ENCODE data around the gene SEC31B.

Gene SEC31B

DNA sequence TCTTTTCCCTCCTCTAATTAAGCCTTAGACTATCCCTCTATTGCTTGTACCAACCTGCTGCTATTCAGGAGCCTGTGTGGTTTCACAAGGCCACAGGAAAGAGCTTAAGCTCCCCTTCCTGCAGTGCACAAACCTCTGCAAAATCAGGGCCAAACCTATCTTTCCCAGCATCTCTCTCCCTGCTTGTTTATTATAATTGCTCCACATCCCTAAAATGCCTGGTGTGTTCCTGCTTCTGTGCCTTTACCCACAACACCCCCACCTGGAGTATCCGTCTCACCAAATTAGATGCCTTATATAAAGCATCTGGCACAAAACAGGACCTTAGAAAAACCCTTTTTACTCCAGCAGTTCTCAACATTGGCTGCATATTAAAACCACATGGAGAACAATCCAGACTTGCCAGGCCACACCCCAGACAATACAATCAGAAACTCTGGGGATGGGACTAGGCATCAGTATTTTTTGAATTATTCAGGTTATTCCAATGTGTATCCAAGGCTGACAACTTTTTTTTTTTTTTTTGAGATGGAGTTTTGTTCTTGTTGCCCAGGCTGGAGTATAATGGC, 16.7 kb downstream of the SEC31B start:
- no peak for DNase-seq (ENCODE audit: low read depth in 2 of 2, low spot score in 1 of 2)

GRCh38 chr10:100501423-100501822, 18.2 kb downstream of the SEC31B start:
- no peak for DNase-seq (ENCODE audit: low read depth in 2 of 2, low spot score in 1 of 2)

GRCh38 chr10:100498059-100498458, 21.6 kb downstream of the SEC31B start:
- DNase-seq (ENCODE audit: low read depth in 2 of 2, low spot score in 1 of 2), result no peak

- DNase-seq (ENCODE audit: low read depth in 2 of 2, low spot score in 1 of 2), result no peak
These were observed 23.1 kb downstream of the SEC31B start for GRCh38 chr10:100496567-100496966.

DNA sequence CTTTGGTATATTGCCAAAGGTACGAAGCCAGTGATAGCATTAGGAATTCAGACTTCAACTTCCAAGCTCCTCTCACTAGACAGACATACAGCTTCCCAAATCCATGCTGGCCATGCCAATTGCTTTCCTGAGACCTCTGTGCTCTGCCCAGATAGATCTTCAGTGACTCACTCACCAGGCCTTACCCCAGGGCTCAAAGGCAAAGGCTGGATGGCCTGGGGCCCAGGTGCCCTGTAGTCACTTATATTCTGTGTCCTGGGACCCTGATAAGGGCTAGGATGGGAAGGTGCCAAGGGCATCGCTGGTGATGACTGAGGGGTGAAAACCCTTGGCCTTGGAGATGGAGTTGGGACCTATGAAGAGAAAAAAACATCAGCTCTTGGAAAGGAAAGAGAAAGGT, 29.1 kb downstream of the SEC31B start:
- DNase-seq (ENCODE audit: low read depth in 2 of 2, low spot score in 1 of 2), result no peak

DNA sequence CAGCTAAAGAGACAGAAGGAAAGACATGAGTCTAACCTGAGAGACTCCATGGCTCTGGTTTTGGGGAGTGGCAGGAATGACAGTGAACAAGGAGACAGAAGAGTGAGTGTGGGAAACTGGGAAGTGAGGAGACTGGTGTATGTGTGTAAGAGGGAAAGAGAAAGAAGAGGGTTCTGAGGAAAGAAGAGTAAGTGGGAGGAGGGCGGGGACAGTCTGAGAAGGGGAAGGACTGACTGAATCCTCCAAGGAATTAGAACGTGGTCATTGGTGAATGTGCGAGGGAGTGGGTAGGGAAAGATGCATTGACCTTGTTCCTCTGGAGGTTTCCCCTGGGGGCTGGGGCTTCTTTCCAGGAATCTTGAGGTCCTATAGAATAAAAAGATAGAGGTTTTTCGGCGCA, 30.3 kb downstream of the SEC31B start:
- no peak for DNase-seq (ENCODE audit: low read depth in 2 of 2, low spot score in 1 of 2)

DNA sequence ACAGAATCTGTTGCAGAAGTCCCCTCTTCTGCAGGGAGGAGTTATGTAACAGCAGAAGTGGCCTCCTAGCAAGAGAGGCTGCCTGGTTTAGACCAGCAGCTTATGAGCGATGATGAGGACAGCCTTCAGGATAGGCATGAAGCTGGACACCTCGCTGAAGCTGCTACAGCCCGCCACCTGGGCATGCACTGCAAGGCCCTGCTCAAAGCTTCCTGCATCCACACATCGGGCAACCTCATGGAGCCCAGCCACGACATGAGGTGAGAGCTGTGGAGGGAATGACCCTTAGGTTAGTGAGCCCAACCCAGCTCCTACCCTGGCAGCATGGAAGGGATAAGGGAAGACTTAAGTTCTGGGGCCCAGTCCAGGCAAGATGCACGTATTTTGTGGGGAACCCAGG, 32.1 kb downstream of the SEC31B start:
- no peak for DNase-seq (ENCODE audit: low read depth in 2 of 2, low spot score in 1 of 2)

GRCh38 chr10:100485801-100486495, 33.7 kb downstream of the SEC31B start:
- no peak for DNase-seq (ENCODE audit: low read depth in 2 of 2, low spot score in 1 of 2)

- no peak for DNase-seq (ENCODE audit: low read depth in 2 of 2, low spot score in 1 of 2)
These were observed 34.3 kb downstream of the SEC31B start for GRCh38 chr10:100485366-100485765.

- DNase-seq (ENCODE audit: low read depth in 2 of 2, low spot score in 1 of 2), result no peak
These were observed 35.6 kb downstream of the SEC31B start for GRCh38 chr10:100483876-100484666.

DNA sequence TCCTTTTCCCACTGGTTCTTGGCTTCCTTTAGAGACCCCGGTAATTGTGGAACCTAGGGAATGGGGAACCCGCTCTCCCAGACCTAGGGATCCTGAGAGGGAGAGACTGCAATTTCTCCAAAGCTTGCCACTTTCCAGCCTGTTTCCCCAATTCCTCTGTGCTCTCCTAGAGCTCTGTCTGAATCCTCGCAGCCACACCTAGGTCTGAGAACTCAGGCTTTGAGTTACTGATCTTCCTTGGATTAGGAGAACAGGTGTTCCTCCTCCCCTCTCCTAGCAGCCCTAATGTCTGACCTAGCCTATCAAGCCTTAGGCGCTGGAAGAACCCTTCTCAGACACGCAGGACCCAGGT, 36.9 kb downstream of the SEC31B start:
- no peak for DNase-seq (ENCODE audit: low read depth in 2 of 2, low spot score in 1 of 2)

GRCh38 chr10:100482181-100482833, 37.4 kb downstream of the SEC31B start:
- peak; percentile 22 to 31 for DNase-seq (ENCODE audit: low read depth in 2 of 2, low spot score in 1 of 2)

DNA sequence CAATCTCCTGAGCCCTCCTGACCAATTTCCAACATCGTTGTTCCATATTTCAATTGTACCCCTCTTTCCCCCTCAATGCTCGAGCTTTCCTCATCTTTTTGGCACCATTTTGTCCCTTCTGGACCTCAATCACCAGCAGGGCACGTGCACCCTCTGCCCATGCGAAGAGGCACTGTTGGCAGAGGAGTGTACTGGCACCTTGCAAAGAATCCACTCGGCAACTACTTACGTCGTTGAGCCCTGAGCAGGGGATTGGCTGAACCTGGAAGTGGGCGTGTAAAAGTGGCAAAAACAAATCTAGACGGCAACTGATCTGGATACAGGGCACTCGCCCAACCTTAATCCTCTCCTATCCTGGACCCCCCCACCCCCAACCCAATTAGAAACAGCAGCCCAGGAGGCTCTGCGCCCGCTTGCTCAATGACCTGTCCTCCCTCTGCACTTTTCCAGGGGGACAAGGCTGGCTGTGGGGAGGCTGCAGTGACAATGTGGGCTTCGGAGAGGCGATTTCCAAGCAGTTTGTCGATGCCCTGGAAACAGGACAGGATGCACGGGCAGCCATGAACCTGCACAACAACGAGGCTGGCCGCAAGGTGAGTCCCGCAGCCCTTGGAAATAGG, 38.1 kb downstream of the SEC31B start:
- DNase-seq (ENCODE audit: low read depth in 2 of 2, low spot score in 1 of 2), result peak; percentile 75 to 82

- DNase-seq (ENCODE audit: low read depth in 2 of 2, low spot score in 1 of 2), result no peak
These were observed 39.7 kb downstream of the SEC31B start for GRCh38 chr10:100480002-100480401.

GRCh38 chr10:100479037-100479436, 40.6 kb downstream of the SEC31B start:
- no peak for DNase-seq (ENCODE audit: low read depth in 2 of 2, low spot score in 1 of 2)

DNA sequence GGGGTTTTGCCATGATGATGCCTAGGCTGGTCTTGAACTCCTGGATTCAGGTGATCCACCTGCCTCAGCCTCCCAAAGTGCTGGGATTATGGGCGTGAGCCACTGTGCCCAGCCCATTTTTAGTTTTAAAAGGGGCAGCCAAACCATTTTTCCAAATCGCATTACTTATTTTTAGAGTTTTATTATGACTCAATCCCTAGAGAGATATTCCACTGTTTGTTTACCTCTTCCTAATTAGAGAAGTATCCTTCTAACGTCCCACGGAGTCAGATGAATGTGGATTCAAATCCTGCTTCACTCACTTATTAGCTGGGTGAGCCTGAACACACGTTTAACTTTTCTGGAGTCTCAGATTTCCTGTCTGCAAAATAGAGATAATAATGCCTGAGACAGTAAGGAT, 41.7 kb downstream of the SEC31B start:
- DNase-seq (ENCODE audit: low read depth in 2 of 2, low spot score in 1 of 2), result no peak

- DNase-seq (ENCODE audit: low read depth in 2 of 2, low spot score in 1 of 2), result no peak
These were observed 49.3 kb downstream of the SEC31B start for GRCh38 chr10:100470367-100470766.

DNA sequence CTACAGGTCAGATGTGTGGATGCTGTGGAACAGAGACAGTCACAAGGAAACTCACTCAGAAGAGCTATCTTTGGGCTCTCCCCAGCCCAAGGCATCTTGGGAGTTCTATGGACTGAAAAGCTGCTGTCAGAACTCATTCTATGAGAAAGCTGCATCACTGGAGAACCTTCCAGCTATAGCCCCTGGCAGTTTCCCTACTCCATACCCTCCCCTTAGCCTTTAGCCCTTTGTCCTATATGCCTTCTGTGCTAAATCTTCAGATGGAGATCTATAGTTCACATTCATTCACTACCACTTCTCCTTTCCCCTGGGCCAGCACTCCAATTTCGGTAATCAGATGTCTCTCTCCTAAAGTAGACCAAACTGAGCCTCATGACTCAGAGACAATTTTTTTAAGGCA, 49.9 kb downstream of the SEC31B start:
- no peak for DNase-seq (ENCODE audit: low read depth in 2 of 2, low spot score in 1 of 2)

GRCh38 chr10:100468978-100469377, 50.7 kb downstream of the SEC31B start:
- no peak for DNase-seq (ENCODE audit: low read depth in 2 of 2, low spot score in 1 of 2)

DNA sequence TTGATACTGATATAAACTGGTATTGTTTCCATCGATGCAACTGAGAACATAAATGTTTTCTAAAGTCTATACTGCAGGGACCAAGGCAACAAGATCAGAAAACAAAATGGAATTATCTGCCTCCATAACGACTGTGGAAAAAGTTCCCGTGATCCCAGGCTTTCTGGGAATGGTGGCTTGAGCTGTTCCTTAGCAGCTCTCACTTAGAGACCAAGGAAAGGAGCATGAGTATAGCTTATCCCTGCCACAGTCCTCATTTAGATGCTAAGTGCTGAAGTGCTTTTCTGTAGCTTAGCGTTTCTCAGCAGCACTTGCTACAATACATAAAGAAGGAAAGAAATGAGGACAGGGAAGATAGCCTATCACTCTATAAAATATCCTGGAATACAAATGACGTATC, 51.3 kb downstream of the SEC31B start:
- no peak for DNase-seq (ENCODE audit: low read depth in 2 of 2, low spot score in 1 of 2)

DNA sequence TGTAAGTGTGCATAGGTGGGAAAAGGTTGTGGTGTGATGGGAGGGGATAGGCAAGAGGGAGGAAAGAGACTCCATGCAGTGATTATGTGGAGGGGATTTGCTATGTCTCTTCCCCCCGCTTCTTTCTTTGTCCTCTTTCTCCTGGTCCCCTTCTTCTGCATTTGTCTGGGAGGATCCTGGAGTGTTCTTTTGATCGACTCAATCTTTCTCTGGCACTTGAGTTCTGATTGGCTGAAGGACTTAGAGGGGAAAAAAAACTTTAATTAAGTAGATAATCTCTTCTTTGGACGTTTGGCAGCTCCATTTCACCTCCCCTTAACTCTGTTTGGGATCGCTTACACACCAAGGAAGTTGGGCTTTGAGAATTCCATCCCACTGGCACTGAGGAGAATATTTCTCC, 57.0 kb downstream of the SEC31B start, which contains the start of gene WNT8B:
TSS of gene WNT8B (plus strand) at position 301 of the 400 bp plus-strand sequence. CDS start 160 bp downstream, outside the sequence.
- DNase-seq (ENCODE audit: low read depth in 2 of 2, low spot score in 1 of 2), result no peak

All from stimulated activated CD8-positive, alpha-beta memory T cell treated with anti-CD3 and anti-CD28 coated beads, Interleukin-4, amount 100 ng/mL, for 1 hour (primary cell).